Midbrain (tissue), 1 donor: Measurements from ENCODE around the gene LGALS8.
"Not testable (repeated sequence)": the region's sequence is repeated elsewhere in the genome, so short reads cannot be mapped to it uniquely, and the experiment has no call there.

Experiments
- DNase-seq: peaks from one replicate; lab custom pipeline; 2025; lab: John Stamatoyannopoulos, UW

The LGALS8 gene

GRCh38 chr1:236523704-236524141 lies at the start of gene LGALS8:
TSS of gene LGALS8 (plus strand) at chr1:236523982. CDS start at chr1:236526071, 2,089 bp downstream.
- DNase-seq, result peak; percentile 79

GRCh38 chr1:236476019-236476418 lies 47.8 kb upstream of the LGALS8 start:
- DNase-seq, result no peak

GRCh38 chr1:236480758-236481436 lies 42.9 kb upstream of the LGALS8 start:
- DNase-seq, result no peak

- DNase-seq, result peak; percentile 13
Measured at GRCh38 chr1:236484310-236484971, 39.3 kb upstream of the LGALS8 start.

- DNase-seq, result no peak
Measured at GRCh38 chr1:236486356-236487002, 37.3 kb upstream of the LGALS8 start.

GRCh38 chr1:236489161-236489560 lies 34.6 kb upstream of the LGALS8 start:
- not testable (repeated sequence) for DNase-seq

- DNase-seq, result peak; percentile 56
Measured at GRCh38 chr1:236489710-236490377, 33.9 kb upstream of the LGALS8 start.

- DNase-seq, result no peak
Measured at GRCh38 chr1:236491469-236492136, 32.2 kb upstream of the LGALS8 start.

- no peak for DNase-seq
Measured at GRCh38 chr1:236492378-236492777, 31.4 kb upstream of the LGALS8 start.

- no peak for DNase-seq
Measured at GRCh38 chr1:236494082-236494481, 29.7 kb upstream of the LGALS8 start.

GRCh38 chr1:236494586-236495466 lies 29.0 kb upstream of the LGALS8 start:
- no peak for DNase-seq

GRCh38 chr1:236495467-236496112 lies 28.2 kb upstream of the LGALS8 start:
- DNase-seq, result no peak

- DNase-seq, result no peak
Measured at GRCh38 chr1:236497908-236498307, 25.9 kb upstream of the LGALS8 start.

GRCh38 chr1:236501093-236501492 lies 22.7 kb upstream of the LGALS8 start:
- no peak for DNase-seq

- DNase-seq, result no peak
Measured at GRCh38 chr1:236502579-236502971, 21.2 kb upstream of the LGALS8 start.

- DNase-seq, result peak; percentile 28
Measured at GRCh38 chr1:236502972-236503639, 20.7 kb upstream of the LGALS8 start.

- DNase-seq, result not testable (repeated sequence)
Measured at GRCh38 chr1:236504338-236504737, 19.4 kb upstream of the LGALS8 start.

- DNase-seq, result no peak
Measured at GRCh38 chr1:236507022-236507700, 16.6 kb upstream of the LGALS8 start.

GRCh38 chr1:236508593-236509027 lies 15.2 kb upstream of the LGALS8 start:
- no peak for DNase-seq
